Neutrophil (primary cell): ENCODE data around the gene MGMT.

Experiments used
- H3K27ac ChIP-seq: fragments of 200-600 bp; sonication (generic); 2 replicates; pipeline ENCODE4 v1.5.1; 2016; ENCODE audit warnings: mild to moderate bottlenecking, moderate library complexity
- H3K27me3 ChIP-seq: fragments of 200-600 bp; sonication (generic); 2 replicates; pipeline ENCODE4 v1.6.0; 2016; ENCODE audit warnings: mild to moderate bottlenecking
- H3K36me3 ChIP-seq: fragments of 200-600 bp; sonication (generic); 2 replicates; pipeline ENCODE4 v1.5.1; 2017
- H3K4me1 ChIP-seq, 2 experiments: fragments of 200-600 bp in 1 of 2; sonication (generic) in 1 of 2; 1 replicate in 1 of 2; 2 replicates in 1 of 2; pipeline versions ENCODE4 v1.5.1 to v1.6.1; 2013 to 2016; ENCODE audit warnings: low read depth in 1 of 2, low read length in 1 of 2, mild to moderate bottlenecking in 1 of 2, moderate library complexity in 1 of 2; ENCODE audit not compliant: control insufficient read depth in 1 of 2, insufficient read depth in 1 of 2
- H3K4me3 ChIP-seq, 2 experiments: fragments of 200-600 bp in 1 of 2; sonication (generic) in 1 of 2; 1 replicate in 1 of 2; 2 replicates in 1 of 2; pipeline ENCODE4 v1.5.1; 2013 to 2016; ENCODE audit warnings: low read depth in 1 of 2, low read length in 1 of 2, mild to moderate bottlenecking in 1 of 2, moderate library complexity in 1 of 2
- H3K9me3 ChIP-seq: fragments of 200-600 bp; sonication (generic); 2 replicates; pipeline ENCODE4 v1.5.1; 2016
- TF ChIP-seq, protein P1 (sequence below): fragments of 200-600 bp; sonication (generic); IDR thresholded peaks from 2 replicates; pipeline ENCODE4 v1.5.1; 2016; ENCODE audit warnings: antibody characterized with exemption

MGMT gene

DNA sequence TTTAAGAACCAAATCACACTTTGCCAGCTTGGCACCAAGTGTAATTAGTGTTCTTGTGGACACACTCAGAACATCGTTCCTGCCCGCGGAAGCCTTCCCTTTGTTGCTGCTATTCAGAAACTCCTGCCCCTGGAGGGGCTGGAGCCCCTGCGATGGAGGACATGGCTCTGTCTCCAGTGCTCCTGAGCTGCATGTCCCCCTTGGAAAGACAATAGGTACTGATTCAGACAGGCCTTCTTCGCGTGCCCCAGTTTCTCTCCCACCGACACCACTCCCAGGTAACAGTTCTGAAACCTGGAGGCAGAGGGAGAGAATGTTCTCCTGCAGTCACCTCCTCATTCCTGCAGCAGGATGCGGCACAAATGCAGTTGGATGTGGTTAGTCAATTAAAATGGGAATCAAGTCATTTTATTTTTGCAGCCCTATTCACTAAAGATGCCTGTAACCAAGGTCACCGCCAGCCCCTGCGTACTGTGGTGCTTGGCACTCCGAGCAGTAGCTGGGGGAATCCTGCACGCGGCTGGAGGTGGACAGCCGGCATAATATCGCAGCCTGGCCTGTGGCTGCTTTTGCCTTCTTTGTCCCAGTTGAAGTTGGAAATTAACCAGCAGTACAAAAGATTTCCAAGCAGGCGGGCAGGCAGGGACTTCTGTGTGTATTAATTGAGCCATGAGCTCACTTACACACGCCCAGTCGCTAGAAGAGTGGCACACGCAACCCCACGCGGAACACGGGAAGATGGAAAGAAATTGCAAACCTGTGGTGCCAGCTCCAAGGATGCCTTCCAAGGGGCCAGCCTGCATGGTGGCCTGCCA, 291.4 kb downstream of the MGMT start:
- TF ChIP-seq, protein P1, sequence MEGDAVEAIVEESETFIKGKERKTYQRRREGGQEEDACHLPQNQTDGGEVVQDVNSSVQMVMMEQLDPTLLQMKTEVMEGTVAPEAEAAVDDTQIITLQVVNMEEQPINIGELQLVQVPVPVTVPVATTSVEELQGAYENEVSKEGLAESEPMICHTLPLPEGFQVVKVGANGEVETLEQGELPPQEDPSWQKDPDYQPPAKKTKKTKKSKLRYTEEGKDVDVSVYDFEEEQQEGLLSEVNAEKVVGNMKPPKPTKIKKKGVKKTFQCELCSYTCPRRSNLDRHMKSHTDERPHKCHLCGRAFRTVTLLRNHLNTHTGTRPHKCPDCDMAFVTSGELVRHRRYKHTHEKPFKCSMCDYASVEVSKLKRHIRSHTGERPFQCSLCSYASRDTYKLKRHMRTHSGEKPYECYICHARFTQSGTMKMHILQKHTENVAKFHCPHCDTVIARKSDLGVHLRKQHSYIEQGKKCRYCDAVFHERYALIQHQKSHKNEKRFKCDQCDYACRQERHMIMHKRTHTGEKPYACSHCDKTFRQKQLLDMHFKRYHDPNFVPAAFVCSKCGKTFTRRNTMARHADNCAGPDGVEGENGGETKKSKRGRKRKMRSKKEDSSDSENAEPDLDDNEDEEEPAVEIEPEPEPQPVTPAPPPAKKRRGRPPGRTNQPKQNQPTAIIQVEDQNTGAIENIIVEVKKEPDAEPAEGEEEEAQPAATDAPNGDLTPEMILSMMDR = no peak
- Histone ChIP-seq H3K9me3 (no peaks in the 10 kb centered on the region), H3K27me3 (no peaks in the 10 kb centered on the region), H3K27ac (no peak overlapping the region), H3K36me3 (no peaks in the 10 kb centered on the region), H3K4me3 (no peak overlapping the region), H3K4me1 (peaks cover 12 to 16% of the 10 kb centered on the region in 2 experiments)

DNA sequence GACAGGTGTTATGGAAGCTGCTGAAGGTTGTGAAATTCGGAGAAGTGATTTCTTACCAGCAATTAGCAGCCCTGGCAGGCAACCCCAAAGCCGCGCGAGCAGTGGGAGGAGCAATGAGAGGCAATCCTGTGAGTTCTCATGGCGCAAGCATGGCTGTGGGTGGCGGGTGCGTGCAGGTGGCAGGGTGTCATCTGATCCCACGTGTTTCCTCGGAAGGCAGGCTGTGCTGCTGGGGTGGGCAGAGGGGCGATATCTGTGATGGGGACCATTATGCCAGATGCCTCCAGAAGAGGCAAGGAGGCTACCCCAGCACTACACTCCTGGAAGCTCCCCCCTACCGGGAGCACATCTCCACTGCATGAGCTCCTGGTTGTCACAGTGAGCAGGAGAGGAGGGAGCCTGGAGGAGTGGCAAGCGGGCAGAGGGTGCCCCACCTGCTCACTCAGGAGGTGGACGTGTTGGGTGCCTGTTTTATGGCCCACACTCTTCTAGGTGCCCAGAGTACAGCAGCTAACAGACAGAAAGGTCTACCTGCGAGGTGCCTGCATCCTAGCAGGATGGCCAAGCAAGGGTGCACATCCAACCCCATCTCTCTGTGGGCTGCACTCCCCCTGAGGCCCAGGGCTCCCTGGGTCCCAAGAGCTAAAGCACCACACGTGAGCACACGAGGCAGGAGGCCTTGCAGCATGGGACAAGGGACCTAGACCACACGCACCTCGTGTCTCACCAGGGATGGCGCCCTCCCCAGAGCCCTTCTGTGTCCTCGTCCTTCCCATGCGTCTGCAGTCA, 292.4 kb downstream of the MGMT start:
- H3K4me3 ChIP-seq = no peak overlapping the region
- H3K9me3 ChIP-seq = no peaks in the 10 kb centered on the region
- H3K27me3 ChIP-seq = no peaks in the 10 kb centered on the region
- TF ChIP-seq, protein P1 = no peak
- no peak overlapping the region for H3K27ac ChIP-seq
- no peaks in the 10 kb centered on the region for H3K36me3 ChIP-seq
- H3K4me1 ChIP-seq = peaks cover 12 to 16% of the 10 kb centered on the region in 2 experiments

DNA sequence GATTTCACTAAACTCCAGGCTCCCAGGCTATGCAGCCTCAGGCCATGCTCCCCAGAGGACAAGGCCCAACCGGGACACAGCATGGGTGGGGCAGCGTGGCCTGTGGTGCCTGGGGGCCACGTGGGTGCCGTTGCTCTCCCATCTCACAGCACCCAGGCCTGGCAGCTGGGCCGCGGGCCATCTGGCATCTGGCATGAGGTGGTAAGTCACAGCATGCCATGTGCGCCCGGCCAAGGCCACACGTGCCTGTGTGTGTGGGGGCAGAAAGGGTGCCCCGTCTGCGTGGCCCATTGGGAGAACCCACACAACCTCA, 292.9 kb downstream of the MGMT start:
- no peaks in the 10 kb centered on the region for H3K9me3 ChIP-seq

DNA sequence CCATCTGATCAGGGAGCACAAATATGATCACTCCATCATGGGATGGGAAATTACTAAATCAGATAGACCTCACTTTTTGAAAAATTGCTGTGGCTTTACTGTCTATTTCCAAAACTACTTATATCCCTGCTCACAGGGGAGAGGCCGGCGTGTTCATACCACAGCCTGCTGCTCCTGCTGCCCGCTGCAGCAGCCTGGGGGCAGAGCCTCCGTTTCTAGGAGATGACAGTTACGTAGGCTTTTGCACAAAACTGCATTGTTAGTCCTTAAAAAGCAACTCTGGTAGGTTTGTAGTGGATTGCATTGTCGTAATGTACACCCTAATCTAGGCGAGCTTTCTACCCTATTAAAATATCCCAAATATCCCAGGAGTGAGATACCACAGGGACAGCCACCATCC, 293.4 kb downstream of the MGMT start:
- Histone ChIP-seq H3K27me3 (no peaks in the 10 kb centered on the region), H3K9me3 (no peaks in the 10 kb centered on the region), H3K27ac (no peak overlapping the region), H3K4me1 (peaks cover 12 to 16% of the 10 kb centered on the region in 2 experiments), H3K4me3 (no peak overlapping the region), H3K36me3 (no peaks in the 10 kb centered on the region)
- TF ChIP-seq, protein P1 = no peak

More for the DNA sequence above, 292.9 kb downstream of the MGMT start:
- H3K4me1 ChIP-seq = peaks cover 12 to 16% of the 10 kb centered on the region in 2 experiments
- H3K27ac ChIP-seq = no peak overlapping the region
- no peak overlapping the region for H3K4me3 ChIP-seq
- no peaks in the 10 kb centered on the region for H3K27me3 ChIP-seq
- TF ChIP-seq, protein P1 = no peak
- H3K36me3 ChIP-seq = no peaks in the 10 kb centered on the region

DNA sequence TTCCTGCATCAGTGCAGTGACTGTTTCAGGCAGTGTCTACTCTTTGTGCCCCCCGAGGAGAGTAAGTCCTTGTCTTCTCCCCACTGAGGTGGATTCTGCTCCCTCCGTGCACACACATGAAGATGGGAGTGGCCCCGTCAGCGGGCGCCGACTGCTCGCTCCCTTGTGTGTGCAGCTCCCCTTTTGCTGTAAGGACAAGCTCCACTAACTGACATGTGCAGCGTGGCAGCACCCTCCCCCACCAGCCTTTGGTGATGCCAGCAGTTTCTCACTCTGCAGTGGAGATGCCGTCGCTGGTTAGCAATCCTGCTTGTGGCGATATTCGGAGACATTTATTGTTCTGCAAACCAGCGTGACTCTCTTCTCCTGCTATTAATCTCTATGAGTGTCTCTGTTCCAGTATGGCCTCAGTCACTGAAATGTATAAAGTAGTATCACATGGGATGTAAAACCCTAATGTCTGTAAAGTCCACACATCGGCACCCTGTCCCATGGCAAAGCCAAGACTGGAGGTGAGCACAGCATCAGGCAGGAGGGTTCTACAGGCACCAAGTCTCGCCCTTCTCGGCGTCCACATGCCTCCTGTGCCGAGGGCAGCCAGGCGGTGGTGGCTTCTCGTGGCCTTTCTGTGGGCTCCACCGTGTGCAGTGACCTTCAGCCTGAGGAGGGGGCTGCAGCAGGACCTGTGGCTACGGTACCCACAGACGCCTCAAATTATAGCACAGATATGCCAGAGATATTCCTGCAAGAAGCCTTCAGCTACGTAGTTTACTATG, 294.3 kb downstream of the MGMT start:
- Histone ChIP-seq H3K27ac (no peak overlapping the region), H3K4me3 (no peak overlapping the region), H3K4me1 (peaks cover 12 to 16% of the 10 kb centered on the region in 2 experiments), H3K9me3 (no peaks in the 10 kb centered on the region), H3K27me3 (no peaks in the 10 kb centered on the region), H3K36me3 (no peaks in the 10 kb centered on the region)
- TF ChIP-seq, protein P1 = no peak
